Mucosa of rectum (tissue), 2 donors: ENCODE results near the gene CNOT10.

Experiments
- H3K27ac ChIP-seq, 2 donors: one replicate each; pipeline ENCODE4 v1.7.0; 2013; ENCODE audit warnings: inconsistent platforms in 2 of 2, low read depth in 2 of 2, low read length in 2 of 2
- H3K27me3 ChIP-seq, 2 donors: one replicate each; pipeline ENCODE4 v1.7.0; 2013; ENCODE audit warnings: low read length in 2 of 2; ENCODE audit not compliant: control insufficient read depth in 2 of 2, insufficient read depth in 2 of 2
- H3K36me3 ChIP-seq, 2 donors: one replicate each; pipeline ENCODE4 v1.7.0; 2013; ENCODE audit warnings: low read length in 2 of 2; ENCODE audit not compliant: control insufficient read depth in 2 of 2, insufficient read depth in 2 of 2
- H3K4me1 ChIP-seq, 2 donors: one replicate each; pipeline ENCODE4 v1.7.0; 2013; ENCODE audit warnings: low read length in 2 of 2, mild to moderate bottlenecking in 1 of 2; ENCODE audit not compliant: control insufficient read depth in 2 of 2, insufficient read depth in 2 of 2
- H3K4me3 ChIP-seq, 2 donors: one replicate each; pipeline ENCODE4 v1.7.0; 2013; ENCODE audit warnings: low read length in 2 of 2
- H3K9ac ChIP-seq, 2 donors: one replicate each; pipeline ENCODE4 v1.7.0; 2013; ENCODE audit warnings: low read length in 2 of 2, low read depth in 1 of 2, mild to moderate bottlenecking in 1 of 2
- H3K9me3 ChIP-seq, 2 donors: one replicate each; pipeline ENCODE4 v1.7.0; 2013; ENCODE audit warnings: low read length in 2 of 2; ENCODE audit not compliant: control insufficient read depth in 2 of 2
- donor health status: healthy.
- donor health status: Normal muscosa, but diverticular disease.

The CNOT10 gene

DNA sequence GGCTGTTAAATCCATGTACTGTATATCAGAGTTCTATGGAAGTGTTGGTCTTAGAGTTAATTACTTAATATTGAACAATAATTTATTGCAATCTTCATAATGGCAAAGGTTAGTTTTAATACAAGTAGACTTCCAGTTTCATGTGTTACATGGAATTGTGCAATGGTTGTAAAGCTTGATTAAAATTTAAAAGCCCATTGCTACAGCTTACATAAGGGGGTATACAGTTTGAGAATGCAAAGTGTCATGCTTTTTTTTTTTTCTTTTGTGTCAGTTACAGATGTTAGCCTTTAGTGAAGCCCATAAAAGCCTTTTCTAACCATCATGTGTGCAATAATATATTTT is 22.0 kb downstream of the CNOT10 start:
- Histone ChIP-seq H3K9me3 (no peaks in the 10 kb centered on the region), H3K4me1 (no peaks in the 10 kb centered on the region), H3K27me3 (no peaks in the 10 kb centered on the region), H3K36me3 (peaks cover 21 to 22% of the 10 kb centered on the region in 2 donors), H3K9ac (no peak overlapping the region), H3K4me3 (no peak overlapping the region), H3K27ac (peak overlapping the region in 1 of 2 donors; percentile 26)

GRCh38 chr3:32708672-32709283 is 23.8 kb downstream of the CNOT10 start:
- Histone ChIP-seq H3K4me3 (no peak overlapping the region), H3K36me3 (peaks cover 25 to 32% of the 10 kb centered on the region in 2 donors)

DNA sequence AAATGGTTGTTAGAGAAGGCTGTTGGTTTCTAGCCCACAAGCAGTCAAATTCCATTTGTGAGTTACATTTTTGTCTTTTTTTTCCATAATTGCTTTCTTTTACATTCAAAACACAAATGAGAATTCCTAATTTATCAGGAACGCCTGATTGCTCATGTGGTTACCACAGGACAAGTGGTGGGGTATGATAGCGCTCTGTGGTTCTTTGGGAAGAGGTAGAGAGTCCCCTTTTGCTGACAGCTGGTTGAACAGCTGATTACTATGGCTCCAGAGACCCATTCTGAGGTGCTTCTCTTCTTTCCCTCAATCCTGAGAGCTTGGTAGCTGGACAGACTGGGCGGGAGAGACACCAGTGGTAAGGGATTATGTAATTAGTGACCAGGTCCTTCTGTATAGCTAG is 24.4 kb downstream of the CNOT10 start:
- no peak overlapping the region for H3K4me3 ChIP-seq
- H3K27me3 ChIP-seq = no peaks in the 10 kb centered on the region

More at GRCh38 chr3:32708672-32709283, 23.8 kb downstream of the CNOT10 start:
- H3K27me3 ChIP-seq = no peaks in the 10 kb centered on the region
- H3K9ac ChIP-seq = no peak overlapping the region
- H3K9me3 ChIP-seq = no peaks in the 10 kb centered on the region
- no peak overlapping the region for H3K27ac ChIP-seq
- H3K4me1 ChIP-seq = no peaks in the 10 kb centered on the region

DNA sequence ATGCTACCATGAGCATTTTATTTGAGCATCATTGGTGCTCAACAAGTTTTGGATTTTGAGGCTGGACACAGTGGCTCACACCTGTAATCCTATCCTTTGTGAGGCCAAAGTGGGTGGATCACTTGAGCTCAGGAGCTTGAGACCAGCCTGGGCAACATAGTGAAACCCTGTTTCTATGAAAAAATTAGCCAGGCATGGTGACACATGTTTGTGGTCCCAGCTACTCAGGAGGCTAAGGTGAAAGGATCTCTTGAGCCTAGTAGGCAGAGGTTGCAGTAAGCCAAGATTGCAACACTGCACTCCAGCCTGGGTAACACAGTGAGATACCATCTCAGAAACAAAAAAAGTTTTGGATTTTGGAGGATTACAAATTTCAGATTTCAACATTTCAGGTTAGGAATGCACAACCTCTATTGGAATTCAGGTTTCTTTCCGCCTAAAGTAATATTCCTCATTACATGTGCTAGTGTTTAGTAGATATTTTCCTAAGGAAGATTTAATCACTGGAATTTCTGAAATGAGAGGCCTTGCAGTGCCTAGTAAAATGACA is 27.6 kb downstream of the CNOT10 start:
- Histone ChIP-seq H3K27me3 (no peaks in the 10 kb centered on the region), H3K9ac (no peak overlapping the region), H3K4me1 (no peaks in the 10 kb centered on the region), H3K9me3 (no peaks in the 10 kb centered on the region), H3K4me3 (no peak overlapping the region), H3K27ac (no peak overlapping the region), H3K36me3 (peaks cover 27 to 50% of the 10 kb centered on the region in 2 donors)

More for the DNA sequence above, 24.4 kb downstream of the CNOT10 start:
- peaks cover 25 to 32% of the 10 kb centered on the region in 2 donors for H3K36me3 ChIP-seq
- no peak overlapping the region for H3K27ac ChIP-seq
- H3K4me1 ChIP-seq = no peaks in the 10 kb centered on the region
- H3K9ac ChIP-seq = no peak overlapping the region
- no peaks in the 10 kb centered on the region for H3K9me3 ChIP-seq

GRCh38 chr3:32713181-32713580 is 28.2 kb downstream of the CNOT10 start:
- H3K27ac ChIP-seq = no peak overlapping the region
- no peaks in the 10 kb centered on the region for H3K9me3 ChIP-seq
- H3K4me1 ChIP-seq = no peaks in the 10 kb centered on the region
- no peak overlapping the region for H3K9ac ChIP-seq
- no peaks in the 10 kb centered on the region for H3K27me3 ChIP-seq
- peaks cover 27 to 53% of the 10 kb centered on the region in 2 donors for H3K36me3 ChIP-seq
- no peak overlapping the region for H3K4me3 ChIP-seq

DNA sequence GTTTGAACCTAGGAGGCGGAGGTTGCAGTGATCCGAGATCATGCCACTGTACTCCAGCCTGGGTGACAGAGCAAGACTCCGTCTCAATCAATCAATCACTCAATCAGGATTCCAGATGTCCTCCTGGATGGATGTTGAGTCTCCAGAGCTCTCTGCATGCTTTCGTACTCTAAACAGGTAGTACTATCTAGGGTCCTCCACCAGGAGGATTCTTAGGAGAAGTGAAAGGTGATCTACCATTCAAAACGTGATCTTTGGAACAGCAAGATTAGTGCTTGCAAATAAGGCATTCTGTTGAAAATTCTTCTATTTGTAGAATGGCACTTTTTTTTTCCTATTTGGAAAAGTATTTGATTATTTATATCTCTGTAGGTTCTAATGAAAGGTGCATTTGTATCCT is 34.3 kb downstream of the CNOT10 start:
- Histone ChIP-seq H3K9me3 (no peaks in the 10 kb centered on the region), H3K36me3 (peaks cover 6 to 28% of the 10 kb centered on the region in 2 donors), H3K27me3 (no peaks in the 10 kb centered on the region), H3K4me3 (no peak overlapping the region), H3K9ac (no peak overlapping the region), H3K4me1 (no peaks in the 10 kb centered on the region), H3K27ac (no peak overlapping the region)

DNA sequence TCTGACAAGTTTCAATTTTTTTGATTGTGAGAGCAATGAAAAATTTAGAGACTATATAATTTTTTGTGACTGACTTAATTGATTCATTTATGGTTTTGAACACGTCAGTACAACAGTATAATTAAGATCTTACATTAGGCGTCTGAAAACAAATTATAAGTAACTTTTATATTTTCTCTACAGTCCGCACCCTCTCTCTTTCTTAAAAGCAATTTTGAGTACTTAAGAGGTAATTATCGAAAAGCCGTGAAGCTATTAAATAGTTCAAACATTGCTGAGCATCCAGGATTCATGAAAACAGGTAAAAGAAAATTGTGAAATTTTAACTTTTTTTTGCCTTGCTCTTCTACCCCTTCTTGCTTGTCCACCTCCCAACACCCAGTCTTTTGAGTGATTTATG is 34.9 kb downstream of the CNOT10 start:
- Histone ChIP-seq H3K4me1 (no peaks in the 10 kb centered on the region), H3K27ac (no peak overlapping the region), H3K27me3 (no peaks in the 10 kb centered on the region), H3K36me3 (peaks cover 6 to 28% of the 10 kb centered on the region in 2 donors), H3K9ac (no peak overlapping the region), H3K4me3 (no peak overlapping the region), H3K9me3 (no peaks in the 10 kb centered on the region)

DNA sequence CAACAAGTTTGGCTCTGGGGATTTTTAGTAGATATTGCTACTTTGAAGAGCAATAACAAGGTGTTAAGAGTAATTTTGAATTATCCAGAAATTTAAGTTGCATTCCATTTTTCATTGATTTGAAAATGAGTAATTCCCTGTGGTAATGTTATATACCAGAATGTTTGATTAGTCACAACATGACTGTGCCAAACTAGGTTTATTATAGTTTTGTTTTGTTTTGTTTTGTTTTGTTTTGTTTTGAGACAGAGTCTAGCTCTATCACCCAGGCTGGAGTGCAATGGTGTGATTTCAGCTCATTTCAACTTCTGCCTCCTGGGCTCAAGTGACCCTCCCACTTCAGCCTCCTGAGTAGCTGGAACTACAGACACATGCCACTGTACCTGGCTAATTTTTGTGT is 40.7 kb downstream of the CNOT10 start:
- no peaks in the 10 kb centered on the region for H3K4me1 ChIP-seq
- H3K27ac ChIP-seq = no peak overlapping the region
- H3K4me3 ChIP-seq = no peak overlapping the region
- H3K36me3 ChIP-seq = peaks cover 11 to 21% of the 10 kb centered on the region in 2 donors
- H3K9me3 ChIP-seq = no peaks in the 10 kb centered on the region
- no peaks in the 10 kb centered on the region for H3K27me3 ChIP-seq
- no peak overlapping the region for H3K9ac ChIP-seq

GRCh38 chr3:32733631-32734229 is 48.7 kb downstream of the CNOT10 start:
- no peak overlapping the region for H3K27ac ChIP-seq
- H3K9me3 ChIP-seq = no peaks in the 10 kb centered on the region
- no peak overlapping the region for H3K4me3 ChIP-seq
- H3K27me3 ChIP-seq = no peaks in the 10 kb centered on the region
- H3K4me1 ChIP-seq = no peaks in the 10 kb centered on the region
- H3K36me3 ChIP-seq = peaks cover 7 to 8% of the 10 kb centered on the region in 2 donors
- no peak overlapping the region for H3K9ac ChIP-seq

GRCh38 chr3:32734756-32735155 is 49.8 kb downstream of the CNOT10 start:
- Histone ChIP-seq H3K9me3 (no peaks in the 10 kb centered on the region), H3K36me3 (peaks cover 2 to 5% of the 10 kb centered on the region in 2 donors), H3K27ac (no peak overlapping the region), H3K4me3 (no peak overlapping the region), H3K4me1 (no peaks in the 10 kb centered on the region), H3K9ac (no peak overlapping the region), H3K27me3 (no peaks in the 10 kb centered on the region)
